Stimulated activated naive CD8-positive, alpha-beta T cell treated with anti-CD3 and anti-CD28 coated beads, Interleukin-15, Interleukin-2, amounts not matched to agents 100 U/mL and 50 U/mL, for 24 hours (primary cell): ENCODE data around the gene AOC3.

Experiments used
- ATAC-seq: fragments of 150-1000 bp; cut with Tn5 transposase; one replicate; pipeline ENCODE4 v1.10.0; 2021
- DNase-seq: peaks from one replicate; pipeline ENCODE4 v3.0.0; 2021

AOC3 gene

GRCh38 chr17:42850954-42851353 is at the start of gene AOC3:
AOC3 (plus strand) TSS chr17:42851199; CDS start chr17:42851344, 145 bp downstream.
- DNase-seq = no peak
- ATAC-seq = no peak

GRCh38 chr17:42803074-42803883 is 47.7 kb upstream of the AOC3 start:
- ATAC-seq (no peak), DNase-seq (no peak)

- ATAC-seq = no peak
Measured at GRCh38 chr17:42804918-42805367, 46.1 kb upstream of the AOC3 start.

GRCh38 chr17:42806249-42806648 is 44.8 kb upstream of the AOC3 start:
- ATAC-seq (no peak), DNase-seq (no peak)

More at GRCh38 chr17:42804918-42805367, 46.1 kb upstream of the AOC3 start:
- no peak for DNase-seq

- ATAC-seq (no peak), DNase-seq (no peak)
Measured at GRCh38 chr17:42809250-42809649, 41.7 kb upstream of the AOC3 start.

- ATAC-seq = no peak
- DNase-seq = no peak
Measured at GRCh38 chr17:42814633-42815399, 36.2 kb upstream of the AOC3 start.

- DNase-seq = no peak
Measured at GRCh38 chr17:42817866-42818265, 33.1 kb upstream of the AOC3 start.

GRCh38 chr17:42818379-42818778 is 32.6 kb upstream of the AOC3 start:
- DNase-seq (no peak), ATAC-seq (no peak)

More at GRCh38 chr17:42817866-42818265, 33.1 kb upstream of the AOC3 start:
- no peak for ATAC-seq

GRCh38 chr17:42819939-42820535 is 31.0 kb upstream of the AOC3 start:
- DNase-seq (peak; percentile 80), ATAC-seq (peak; percentile 42)

GRCh38 chr17:42821176-42821575 is 29.8 kb upstream of the AOC3 start:
- ATAC-seq (no peak), DNase-seq (no peak)

GRCh38 chr17:42827472-42827871 is 23.5 kb upstream of the AOC3 start:
- ATAC-seq (no peak), DNase-seq (no peak)

- DNase-seq (no peak), ATAC-seq (no peak)
Measured at GRCh38 chr17:42830971-42831370, 20.0 kb upstream of the AOC3 start.

GRCh38 chr17:42832213-42832933 is 18.6 kb upstream of the AOC3 start:
- ATAC-seq (peak; percentile 5), DNase-seq (no peak)

- peak; percentile 94 for DNase-seq
- peak; percentile 87 for ATAC-seq
Measured at GRCh38 chr17:42832934-42833766, 17.8 kb upstream of the AOC3 start, which contains the start of gene PSME3. PSME3 (plus strand) TSS chr17:42833397; CDS start chr17:42833632, 235 bp downstream.

- DNase-seq = no peak
- ATAC-seq = peak; percentile 1
Measured at GRCh38 chr17:42833767-42834422, 17.1 kb upstream of the AOC3 start.

GRCh38 chr17:42835732-42836131 is 15.3 kb upstream of the AOC3 start:
- no peak for ATAC-seq
- no peak for DNase-seq

GRCh38 chr17:42841975-42842685 is 8.9 kb upstream of the AOC3 start:
- ATAC-seq (no peak), DNase-seq (no peak)

- no peak for ATAC-seq
- no peak for DNase-seq
Measured at GRCh38 chr17:42843358-42843934, 7.6 kb upstream of the AOC3 start.

GRCh38 chr17:42844271-42844670 is 6.7 kb upstream of the AOC3 start, which contains the start of gene AOC2:
AOC2 (plus strand) TSS chr17:42844580; CDS start chr17:42844627, 47 bp downstream.
- ATAC-seq (no peak), DNase-seq (no peak)
